Stimulated activated CD8-positive, alpha-beta memory T cell treated with anti-CD3 and anti-CD28 coated beads, Interleukin-12 subunit alpha, Interleukin-12 subunit beta, amount 100 ng/mL, for 1 hour (primary cell): ENCODE results near the gene DGKA.
"Not testable (repeated sequence)": the region's sequence is repeated elsewhere in the genome, so short reads cannot be mapped to it uniquely, and the experiment has no call there.

Source experiments
- DNase-seq: peaks from one replicate; pipeline ENCODE4 v3.0.0-alpha.2; 2020; ENCODE audit warnings: low read depth

DGKA gene

DNA sequence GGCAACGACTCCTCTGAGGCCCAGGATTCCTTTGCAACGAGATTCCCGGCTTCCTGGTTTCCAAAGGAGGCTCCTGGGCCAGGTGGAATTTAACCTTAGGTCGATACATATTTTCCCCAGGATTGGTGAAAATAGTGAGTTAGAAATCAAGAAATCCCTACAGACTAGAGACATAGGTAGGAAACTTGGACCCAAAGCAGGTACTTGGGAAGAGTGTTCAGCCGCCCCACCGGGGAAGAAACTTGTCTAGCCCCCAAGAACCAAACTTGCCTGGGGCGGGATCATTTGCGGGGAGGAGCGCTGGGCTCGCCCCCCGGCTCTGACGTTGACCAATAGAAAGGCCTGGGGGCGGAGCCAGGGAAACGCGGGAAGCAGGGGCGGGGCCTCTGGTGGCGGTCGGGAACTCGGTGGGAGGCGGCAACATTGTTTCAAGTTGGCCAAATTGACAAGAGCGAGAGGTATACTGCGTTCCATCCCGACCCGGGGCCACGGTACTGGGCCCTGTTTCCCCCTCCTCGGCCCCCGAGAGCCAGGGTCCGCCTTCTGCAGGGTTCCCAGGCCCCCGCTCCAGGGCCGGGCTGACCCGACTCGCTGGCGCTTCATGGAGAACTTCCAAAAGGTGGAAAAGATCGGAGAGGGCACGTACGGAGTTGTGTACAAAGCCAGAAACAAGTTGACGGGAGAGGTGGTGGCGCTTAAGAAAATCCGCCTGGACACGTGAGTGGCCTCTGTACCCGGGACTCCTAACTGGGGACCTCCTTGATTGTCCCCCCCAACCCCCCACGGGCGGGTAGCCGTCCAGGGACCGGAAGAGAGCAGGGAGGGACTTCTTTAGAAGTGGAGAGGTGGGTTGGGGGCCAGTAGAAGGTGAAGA lies 35.7 kb downstream of the DGKA start, which contains the start of gene CDK2:
Gene CDK2, plus strand, starts transcription at position 423 of the 874 bp plus-strand sequence. Its CDS starts 179 bp downstream, at position 602.
- DNase-seq = peak; percentile 88

DNA sequence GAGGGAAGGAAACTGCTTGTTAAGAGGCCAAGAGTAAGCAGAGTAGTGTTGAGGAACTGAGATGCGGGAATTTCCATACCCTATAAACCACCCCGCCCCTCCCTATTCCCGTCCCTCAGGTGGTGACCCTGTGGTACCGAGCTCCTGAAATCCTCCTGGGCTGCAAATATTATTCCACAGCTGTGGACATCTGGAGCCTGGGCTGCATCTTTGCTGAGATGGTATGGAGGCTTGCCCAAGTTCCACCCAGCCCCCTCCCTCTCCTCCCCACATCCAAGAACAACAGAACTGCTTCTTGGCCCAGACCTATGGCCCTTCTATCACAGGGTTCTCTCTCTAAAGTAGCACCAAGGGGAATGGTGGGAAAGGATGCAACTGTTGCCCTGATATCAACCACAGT lies 38.4 kb downstream of the DGKA start:
- no peak for DNase-seq

DNA sequence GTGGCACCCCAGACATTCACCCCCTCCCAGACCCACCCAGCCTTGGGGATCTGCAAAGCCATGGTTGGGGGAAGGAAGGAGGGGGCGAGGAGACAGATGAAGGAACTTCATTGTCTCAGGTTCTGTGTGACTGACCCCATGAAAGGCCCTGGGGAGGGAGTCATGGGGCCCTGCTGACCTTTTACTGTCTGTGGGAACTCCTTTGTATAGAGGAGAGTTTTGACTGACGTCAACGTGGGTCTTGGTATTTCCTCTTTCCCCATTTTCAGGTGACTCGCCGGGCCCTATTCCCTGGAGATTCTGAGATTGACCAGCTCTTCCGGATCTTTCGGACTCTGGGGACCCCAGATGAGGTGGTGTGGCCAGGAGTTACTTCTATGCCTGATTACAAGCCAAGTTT lies 39.8 kb downstream of the DGKA start:
- no peak for DNase-seq

DNA sequence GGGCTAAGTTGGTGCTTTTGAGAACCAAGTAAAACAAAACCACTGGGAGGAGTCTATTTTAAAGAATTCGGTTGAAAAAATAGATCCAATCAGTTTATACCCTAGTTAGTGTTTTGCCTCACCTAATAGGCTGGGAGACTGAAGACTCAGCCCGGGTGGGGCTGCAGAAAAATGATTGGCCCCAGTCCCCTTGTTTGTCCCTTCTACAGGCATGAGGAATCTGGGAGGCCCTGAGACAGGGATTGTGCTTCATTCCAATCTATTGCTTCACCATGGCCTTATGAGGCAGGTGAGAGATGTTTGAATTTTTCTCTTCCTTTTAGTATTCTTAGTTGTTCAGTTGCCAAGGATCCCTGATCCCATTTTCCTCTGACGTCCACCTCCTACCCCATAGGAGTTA lies 41.1 kb downstream of the DGKA start:
- DNase-seq = no peak

DNA sequence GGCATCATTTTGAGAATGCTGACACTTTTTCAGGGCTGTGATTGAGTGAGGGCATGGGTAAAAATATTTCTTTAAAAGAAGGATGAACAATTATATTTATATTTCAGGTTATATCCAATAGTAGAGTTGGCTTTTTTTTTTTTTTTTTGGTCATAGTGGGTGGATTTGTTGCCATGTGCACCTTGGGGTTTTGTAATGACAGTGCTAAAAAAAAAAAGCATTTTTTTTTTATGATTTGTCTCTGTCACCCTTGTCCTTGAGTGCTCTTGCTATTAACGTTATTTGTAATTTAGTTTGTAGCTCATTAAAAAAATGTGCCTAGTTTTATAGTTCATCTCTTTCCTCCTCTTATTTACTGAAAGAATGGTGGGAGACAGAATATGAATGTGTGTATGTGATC lies 41.5 kb downstream of the DGKA start:
- no peak for DNase-seq

DNA sequence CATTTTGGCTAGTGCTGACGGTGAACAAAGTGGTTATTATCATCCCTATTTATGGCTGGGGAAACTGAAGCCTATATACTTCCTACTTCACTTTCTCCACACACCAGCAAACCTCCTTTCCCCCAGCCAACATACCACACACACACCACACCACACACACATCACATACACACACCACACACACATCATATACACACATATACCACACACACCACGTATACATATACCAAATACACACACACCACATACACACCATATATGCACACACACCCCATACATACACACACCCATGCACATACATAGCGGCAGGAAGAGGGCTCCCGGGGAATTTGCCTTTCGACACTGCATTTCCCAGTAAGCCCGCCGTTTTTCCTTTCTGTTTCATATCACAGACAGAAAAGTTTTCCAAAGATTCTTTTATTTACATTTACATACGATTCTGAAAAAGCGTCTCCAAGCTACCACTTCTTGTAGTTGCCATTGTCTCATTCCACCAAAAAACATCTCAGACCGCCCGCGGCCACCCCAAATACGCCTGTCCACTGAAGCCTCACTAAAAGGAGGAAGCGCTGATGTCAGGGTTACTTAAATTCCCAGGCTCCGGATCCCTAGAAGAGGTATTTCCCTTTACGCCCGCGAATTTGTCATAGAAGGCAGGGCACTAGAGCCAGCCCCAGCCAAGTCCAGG lies 42.1 kb downstream of the DGKA start:
- no peak for DNase-seq

DNA sequence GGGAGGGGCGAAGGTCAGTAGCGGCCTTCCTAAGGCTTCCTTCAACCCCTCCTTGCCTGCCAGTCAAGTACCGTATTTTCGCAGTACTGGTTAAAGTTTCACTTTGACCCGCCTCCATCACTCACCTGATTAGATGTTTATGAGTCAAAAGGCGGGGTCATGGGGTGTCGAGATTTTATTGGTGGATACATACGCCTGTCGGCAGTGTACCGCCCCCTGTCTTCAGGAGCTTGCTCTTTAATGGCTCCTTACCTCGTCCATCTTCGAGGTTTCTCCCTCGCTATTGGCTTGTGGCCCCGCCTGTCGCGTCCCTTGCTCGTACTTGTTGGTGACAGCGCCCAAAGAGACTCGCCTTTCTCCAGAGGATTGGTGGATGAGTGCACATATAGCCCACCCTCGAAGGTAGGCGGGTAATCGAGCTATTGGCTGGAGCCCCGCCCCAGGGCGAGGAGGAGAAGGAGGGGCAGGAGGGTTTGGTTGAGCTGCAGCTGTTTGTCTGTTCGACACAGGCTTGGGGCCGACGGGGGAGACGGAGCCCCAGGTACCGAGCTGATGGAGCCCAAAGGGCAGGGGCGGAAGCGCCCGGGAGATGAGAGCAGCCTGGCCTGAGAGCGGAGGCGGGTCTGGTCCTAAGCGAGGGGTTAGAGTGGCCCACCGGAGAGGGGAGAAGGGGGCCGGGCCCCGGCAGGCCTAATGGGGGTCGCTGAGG lies 42.8 kb downstream of the DGKA start, which contains the start of gene RAB5B:
Gene RAB5B, plus strand, starts transcription at position 480 of the 709 bp plus-strand sequence. CDS start 12,883 bp downstream, outside the sequence.
- DNase-seq = peak; percentile 96

DNA sequence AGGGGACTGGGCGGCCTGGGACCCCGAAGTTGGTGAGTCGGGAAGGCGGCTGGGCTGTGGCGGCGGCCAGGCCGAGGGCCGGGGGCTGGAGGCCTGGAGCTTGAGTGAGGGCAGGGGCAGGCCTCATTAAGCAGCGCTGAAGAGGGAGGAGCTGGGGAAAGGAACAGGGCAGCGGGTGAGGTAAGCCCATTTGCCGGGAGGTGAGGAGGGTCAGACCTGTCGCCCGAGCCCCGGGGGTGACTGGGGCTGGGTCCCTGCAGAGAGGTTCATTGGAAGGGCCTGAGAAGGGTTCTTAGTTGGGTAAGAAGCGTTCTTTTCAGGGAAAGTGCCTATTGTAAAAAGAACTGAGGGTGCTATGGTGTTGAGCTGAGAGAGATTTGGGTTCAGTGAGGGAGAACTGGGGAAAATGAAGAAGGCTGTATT lies 43.4 kb downstream of the DGKA start:
- no peak for DNase-seq

DNA sequence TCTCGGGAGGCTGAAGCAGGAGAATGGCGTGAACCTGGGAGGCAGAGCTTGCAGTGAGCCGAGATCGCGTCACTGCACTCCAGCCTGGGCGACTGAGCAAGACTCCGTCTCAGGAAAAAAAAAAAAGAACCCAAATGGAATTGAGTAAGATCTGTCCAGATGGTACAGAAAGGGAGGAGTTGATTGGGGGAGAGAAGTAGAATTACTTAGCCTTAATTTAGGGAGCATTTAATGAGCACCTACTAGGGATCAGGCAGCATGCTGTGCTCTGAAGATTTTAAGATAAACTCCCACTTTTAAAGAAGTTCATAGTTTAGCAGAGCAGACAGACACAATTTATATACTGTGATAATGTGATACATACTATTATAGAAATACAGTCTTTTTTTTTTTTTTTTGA lies 47.4 kb downstream of the DGKA start:
- no peak for DNase-seq

DNA sequence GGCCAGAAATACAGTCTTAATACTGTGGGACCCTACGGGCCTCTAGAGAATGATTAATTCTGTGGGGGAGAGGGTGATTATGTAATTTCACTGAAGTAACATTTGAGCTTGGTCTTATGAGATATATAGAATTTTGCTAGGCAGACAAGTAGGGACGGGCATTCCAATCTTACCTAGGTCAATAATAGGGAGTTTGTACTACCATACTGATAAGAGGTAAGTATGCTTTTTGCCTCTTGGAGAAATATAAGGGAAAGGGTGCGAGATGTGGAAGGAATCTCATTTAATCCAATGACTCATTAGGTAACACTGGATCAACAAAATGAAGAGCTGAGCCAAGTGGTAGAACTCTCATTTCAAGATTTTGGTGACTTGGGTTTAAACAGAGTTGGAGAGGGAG lies 48.1 kb downstream of the DGKA start:
- DNase-seq = no peak

DNA sequence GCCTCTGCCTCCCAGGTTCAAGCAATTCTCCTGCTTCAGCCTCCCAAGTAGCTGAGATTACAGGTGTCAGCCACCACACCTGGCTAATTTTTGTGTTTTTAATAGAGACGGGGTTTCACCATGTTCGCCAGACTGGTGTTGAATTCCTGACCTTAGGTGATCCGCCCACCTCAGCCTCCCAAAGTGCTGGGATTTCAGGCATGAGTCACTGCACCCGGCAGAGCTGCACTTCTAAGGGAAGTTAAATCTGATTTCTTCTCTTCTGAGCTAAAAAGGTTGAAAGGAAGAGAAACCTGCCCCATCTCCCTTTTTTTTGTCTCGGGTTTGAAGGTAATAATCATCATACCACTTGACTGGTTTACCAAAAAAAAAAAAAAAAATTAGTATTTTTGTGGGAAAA lies 50.9 kb downstream of the DGKA start:
- DNase-seq = not testable (repeated sequence)

DNA sequence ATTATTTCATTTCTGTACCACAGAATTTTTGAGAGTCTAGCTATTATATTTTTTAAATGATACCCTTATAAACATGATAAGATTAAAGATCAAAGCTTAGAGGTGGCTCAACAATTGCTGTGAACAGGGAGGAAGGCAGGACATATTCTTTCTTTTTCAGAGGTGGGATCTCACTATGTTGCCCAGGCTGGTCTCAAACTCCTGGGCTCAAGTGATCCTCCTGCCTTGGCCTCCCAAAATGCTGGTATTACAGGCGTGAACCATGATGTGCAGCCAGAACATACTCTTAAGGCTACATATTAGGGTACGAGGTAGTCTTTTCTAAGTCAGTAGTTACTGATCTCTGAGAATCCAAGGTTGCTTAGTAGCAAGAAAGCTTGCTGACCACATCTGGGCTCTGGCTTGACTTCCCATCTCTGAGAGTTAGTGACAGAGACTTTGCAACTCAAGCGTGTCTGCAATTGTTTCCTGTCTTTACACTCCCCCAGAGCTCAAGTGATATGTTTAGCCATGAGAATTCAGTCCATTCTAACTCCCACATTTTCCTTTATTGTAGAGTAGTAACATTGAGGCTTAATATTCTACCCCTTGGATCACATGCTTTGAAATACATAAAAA lies 51.5 kb downstream of the DGKA start:
- no peak for DNase-seq

DNA sequence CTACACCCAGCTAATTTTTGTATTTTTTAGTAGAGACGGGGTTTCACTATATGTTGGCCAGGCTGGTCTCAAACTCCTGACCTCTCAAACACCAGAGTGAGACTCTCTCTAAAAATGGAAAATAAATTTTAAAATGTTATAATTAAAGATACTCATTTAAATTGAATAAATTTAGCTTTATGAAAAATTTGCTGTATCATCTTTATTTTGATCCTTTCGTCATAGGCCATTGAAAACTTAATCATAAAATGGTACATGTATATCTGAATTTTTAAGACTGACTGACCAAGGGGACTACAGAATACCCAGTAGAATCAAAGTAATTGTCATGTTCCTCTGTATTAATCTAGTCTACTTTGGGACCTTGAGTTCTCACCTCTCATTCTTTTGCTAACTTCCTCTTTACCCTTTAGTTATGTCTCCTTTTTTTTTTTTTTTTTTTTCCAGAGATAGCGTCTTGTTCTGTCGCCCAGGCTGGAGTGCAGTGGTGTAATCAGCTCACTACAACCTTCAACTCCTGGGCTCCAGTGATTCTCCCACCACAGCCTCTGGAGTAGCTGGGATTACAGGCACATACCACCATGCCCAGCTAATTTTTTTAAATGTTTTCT lies 52.4 kb downstream of the DGKA start:
- DNase-seq = no peak

DNA sequence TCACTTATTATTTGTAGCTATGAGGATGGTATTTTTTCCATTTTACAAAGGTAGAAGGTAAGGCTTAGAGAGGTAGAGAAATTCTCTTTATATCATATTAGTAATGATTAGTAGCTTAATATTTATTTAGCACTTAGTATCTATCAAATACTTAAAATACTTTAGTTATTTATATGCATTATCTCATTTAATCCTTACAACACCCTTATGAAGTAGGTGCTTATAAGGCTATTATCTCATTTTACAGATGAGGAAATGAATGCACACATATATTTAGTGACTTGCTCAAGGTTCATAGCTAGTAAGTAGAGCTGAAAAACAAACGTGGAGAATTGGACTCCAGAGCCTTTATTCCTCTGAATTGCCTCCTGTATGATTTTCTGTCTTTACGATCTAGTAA lies 53.9 kb downstream of the DGKA start:
- no peak for DNase-seq

DNA sequence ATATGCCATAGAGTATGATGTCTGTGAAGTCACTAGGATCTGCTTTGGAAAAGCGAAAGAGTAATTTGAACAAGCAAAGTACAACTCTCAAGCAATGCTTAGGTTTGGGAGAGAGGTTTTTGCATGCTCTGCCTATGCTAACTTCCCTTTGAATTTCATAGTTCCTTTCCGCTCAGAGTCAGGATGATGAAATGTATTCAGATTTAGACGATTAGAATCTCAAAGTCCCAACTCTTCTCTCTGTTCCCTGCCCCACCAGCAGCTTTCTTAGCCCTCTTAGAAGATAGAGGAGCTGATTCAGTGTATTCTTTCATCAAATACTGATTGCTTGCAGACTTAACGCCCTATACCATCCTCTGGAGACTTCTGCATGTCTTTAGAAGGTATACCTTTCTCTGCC lies 54.4 kb downstream of the DGKA start:
- no peak for DNase-seq

DNA sequence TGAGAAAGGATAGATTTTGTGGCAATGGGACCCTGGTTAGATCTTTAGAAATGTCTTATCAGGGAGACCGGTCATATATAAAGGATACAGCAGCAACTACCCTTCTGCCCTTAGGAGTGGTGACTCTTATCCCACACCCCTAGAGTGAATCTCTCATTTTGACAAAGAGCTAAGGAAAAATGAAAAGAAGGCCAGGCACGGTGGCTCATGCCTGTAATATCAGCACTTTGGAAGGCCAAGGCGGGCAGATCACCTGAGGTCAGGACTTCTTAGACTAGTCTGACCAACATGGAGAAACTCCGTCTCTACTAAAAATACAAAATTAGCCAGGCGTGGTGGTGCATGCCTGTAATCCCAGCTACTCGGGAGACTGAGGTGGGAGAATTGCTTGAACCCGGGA lies 55.0 kb downstream of the DGKA start:
- not testable (repeated sequence) for DNase-seq

DNA sequence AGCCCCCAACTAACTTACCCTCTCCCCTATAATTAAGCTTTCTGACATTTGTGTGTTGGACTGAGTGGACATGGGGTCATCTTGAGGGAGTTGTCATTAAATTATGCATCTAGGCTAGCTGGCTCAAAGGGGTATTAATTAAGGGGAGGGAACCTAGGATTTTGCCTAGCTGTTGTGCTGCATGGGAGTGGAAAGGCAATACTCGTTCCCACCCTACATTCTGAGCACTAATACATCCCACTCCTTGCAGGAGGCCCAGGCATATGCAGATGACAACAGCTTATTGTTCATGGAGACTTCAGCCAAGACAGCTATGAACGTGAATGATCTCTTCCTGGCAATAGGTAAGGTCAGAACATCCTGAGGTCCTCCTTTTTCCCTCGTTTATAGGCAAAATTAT lies 60.1 kb downstream of the DGKA start:
- no peak for DNase-seq

DNA sequence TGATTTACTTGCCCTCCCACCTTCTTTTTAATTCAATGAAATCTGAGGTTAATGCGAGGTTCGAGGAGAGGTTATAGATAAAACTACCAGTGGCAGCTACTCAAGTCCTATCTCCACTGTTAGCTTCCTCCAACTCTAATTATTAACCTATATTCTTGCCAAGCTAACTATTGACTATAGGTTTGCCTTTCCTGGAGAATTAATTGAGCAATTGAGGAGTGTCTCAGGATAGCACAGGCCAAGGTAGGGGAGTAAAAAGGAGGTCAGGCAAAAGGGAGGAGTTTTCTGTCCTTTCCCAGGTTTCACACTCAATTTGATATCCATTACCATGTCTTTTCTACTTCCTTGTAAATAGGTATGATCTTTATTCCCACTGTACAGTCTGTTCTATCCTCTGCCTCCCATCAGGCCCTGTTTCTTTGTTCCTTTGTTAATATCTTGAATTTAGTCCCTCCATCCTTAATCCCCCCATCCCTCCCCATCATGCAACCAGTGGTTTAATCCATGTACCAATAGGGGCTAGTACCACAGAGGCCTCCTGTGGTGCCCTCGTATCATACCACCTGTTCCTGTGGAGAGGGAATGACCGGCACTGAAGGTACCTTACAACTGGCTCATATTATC lies 62.4 kb downstream of the DGKA start:
- DNase-seq = no peak

DNA sequence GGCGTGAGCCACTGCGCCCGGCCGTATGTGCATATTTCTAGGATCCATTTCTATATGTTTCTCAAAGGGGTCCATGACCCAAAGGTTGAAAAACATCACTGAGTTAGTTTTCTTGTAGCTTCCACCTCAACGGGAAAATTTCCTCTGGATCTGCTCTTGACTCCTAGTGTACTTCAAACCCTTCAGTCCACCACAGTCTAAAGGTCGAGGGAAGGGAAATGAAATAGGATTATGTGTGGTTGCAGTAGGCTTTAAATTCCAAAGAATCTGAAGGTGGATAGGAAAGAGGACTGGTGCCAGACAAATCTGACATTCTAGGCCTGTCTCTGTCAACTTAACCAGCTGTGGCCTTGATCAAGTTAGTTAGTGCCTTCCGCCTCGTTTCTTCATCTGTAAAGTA lies 64.4 kb downstream of the DGKA start:
- DNase-seq = no peak

DNA sequence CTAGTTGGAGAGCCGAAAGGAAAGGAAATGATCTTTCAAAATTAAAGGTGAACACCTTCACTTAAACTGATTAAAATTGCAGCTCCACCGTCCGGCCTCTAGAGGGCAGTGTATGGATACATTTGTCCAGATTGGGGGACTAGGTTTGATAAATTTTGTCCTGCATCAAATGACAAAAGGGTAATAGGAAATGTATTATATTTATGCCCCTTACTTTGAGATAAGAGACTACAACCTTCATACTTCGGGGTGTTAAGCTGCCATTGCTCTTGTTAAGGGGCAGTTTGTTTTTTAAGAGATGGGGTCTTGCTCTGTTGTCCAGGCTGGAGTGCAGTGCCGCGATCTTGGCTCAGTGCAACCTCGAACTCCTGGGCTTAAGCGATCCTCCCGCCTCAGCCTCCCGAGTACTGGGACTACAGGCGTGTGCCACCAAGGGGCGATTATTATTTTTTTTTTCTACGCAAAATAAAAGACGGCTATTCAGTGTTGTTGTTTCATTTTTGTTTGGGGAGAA lies 65.3 kb downstream of the DGKA start:
- DNase-seq = peak; percentile 59
